Testis (tissue), 2 donors: ENCODE measurements around the gene PTPRN2.

ENCODE experiments used
- CTCF ChIP-seq, 3 experiments: fragments of 450-650 bp in 2 of 3; fragments of 200-600 bp in 1 of 3; sonication (generic) in 1 of 3; IDR thresholded peaks; one replicate each; pipeline ENCODE4 v1.5.1; 2016 to 2019; ENCODE audit warnings: antibody characterized with exemption in 3 of 3, mild to moderate bottlenecking in 2 of 3, moderate library complexity in 1 of 3
- POLR2A ChIP-seq: fragments of 450-650 bp; IDR thresholded peaks from one replicate; pipeline ENCODE4 v1.6.1; 2017; ENCODE audit warnings: antibody characterized with exemption, mild to moderate bottlenecking, moderate library complexity

- TF ChIP-seq CTCF (IDR thresholded peaks at IDR 0.05) (no peak), POLR2A (no peak)
Observed at GRCh38 chr7:157676456-157677255, 911.0 kb downstream of the PTPRN2 start.
